HL-60 (cell line): ENCODE measurements around the gene TMEM151A.

Source experiments
- CTCF ChIP-seq: IDR thresholded peaks from one replicate; pipeline ENCODE4 v1.5.1; 2011; ENCODE audit warnings: low read length, control low read depth, inconsistent platforms; ENCODE audit not compliant: insufficient read depth
- GABPA ChIP-seq: IDR thresholded peaks from 2 replicates; pipeline ENCODE4 v1.6.1; 2012; ENCODE audit warnings: low read depth
- POLR2AphosphoS5 ChIP-seq: IDR thresholded peaks from 2 replicates; pipeline ENCODE4 v1.6.1; 2012; ENCODE audit warnings: low read depth
- REST ChIP-seq: IDR thresholded peaks from 2 replicates; pipeline ENCODE4 v1.6.1; 2012; ENCODE audit warnings: low read depth; ENCODE audit not compliant: insufficient replicate concordance
- SPI1 ChIP-seq: IDR thresholded peaks from 2 replicates; pipeline ENCODE4 v1.6.1; 2012; ENCODE audit warnings: low read depth, mild to moderate bottlenecking, borderline replicate concordance

GRCh38 chr11:66277471-66278362, 14.0 kb upstream of the TMEM151A start, which contains the start of gene CNIH2:
- TF ChIP-seq POLR2AphosphoS5: no peak
- TF ChIP-seq CTCF: no peak
- TF ChIP-seq REST: no peak
- no peak for TF ChIP-seq SPI1
- TF ChIP-seq GABPA: no peak
